HepG2 (cell line): ENCODE results near the gene TEDC1. TPM values are rescaled to one million over a fixed set of nuclear protein-coding genes. Genes with fewer than 3 reads are reported as not detected.

Source experiments
- HDAC1 ChIP-seq: sonication (generic); formaldehyde crosslinking; IDR thresholded peaks from 2 replicates; pipeline ENCODE4 v1.5.1; 2020; ENCODE audit warnings: mild to moderate bottlenecking, missing genetic modification reagents
- HMG20A ChIP-seq: IDR thresholded peaks from 2 replicates; pipeline ENCODE4 v1.6.1; 2016; ENCODE audit warnings: borderline replicate concordance
- MTF1 ChIP-seq: sonication (generic); formaldehyde crosslinking; IDR thresholded peaks from 2 replicates; pipeline ENCODE4 v1.5.0; 2020; ENCODE audit warnings: missing genetic modification reagents
- NR1H2 ChIP-seq: sonication (generic); formaldehyde crosslinking; IDR thresholded peaks from 2 replicates; pipeline ENCODE4 v1.8.1; 2022; ENCODE audit warnings: low read depth, missing genetic modification reagents, borderline replicate concordance
- RNF2 ChIP-seq: fragments of 450-650 bp; conservative IDR thresholded peaks from 2 replicates; pipeline ENCODE4 v1.6.1; 2016; ENCODE audit warnings: low read depth
- SRY ChIP-seq: sonication (generic); formaldehyde crosslinking; IDR thresholded peaks from 2 replicates; pipeline ENCODE4 v1.8.0; 2022; ENCODE audit warnings: mild to moderate bottlenecking, missing genetic modification reagents
- TRIM24 ChIP-seq: sonication (generic); formaldehyde crosslinking; IDR thresholded peaks from 2 replicates; pipeline ENCODE4 v1.8.0; 2022; ENCODE audit warnings: mild to moderate bottlenecking, missing genetic modification reagents
- U2AF1 ChIP-seq: fragments of 200-400 bp; formaldehyde crosslinking; optimal IDR thresholded peaks from 2 replicates; pipeline ENCODE3; 2017; ENCODE audit warnings: mild to moderate bottlenecking, low read depth, low read length
- WIZ ChIP-seq: sonication (generic); formaldehyde crosslinking; IDR thresholded peaks from 2 replicates; pipeline ENCODE4 v1.5.1; 2020; ENCODE audit warnings: mild to moderate bottlenecking, missing genetic modification reagents
- ZNF234 ChIP-seq: sonication (generic); formaldehyde crosslinking; conservative IDR thresholded peaks from 2 replicates; pipeline ENCODE4 v1.5.1; 2020; ENCODE audit warnings: mild to moderate bottlenecking, missing genetic modification reagents
- ZNF350 ChIP-seq: sonication (generic); formaldehyde crosslinking; IDR thresholded peaks from 2 replicates; pipeline ENCODE4 v1.4.0; 2020; ENCODE audit warnings: mild to moderate bottlenecking, low read depth, missing genetic modification reagents, borderline replicate concordance
- ZNF451 ChIP-seq: sonication (generic); formaldehyde crosslinking; IDR thresholded peaks from 2 replicates; pipeline ENCODE4 v1.5.0; 2020; ENCODE audit warnings: mild to moderate bottlenecking, missing genetic modification reagents
- ZNF546 ChIP-seq: sonication (generic); formaldehyde crosslinking; conservative IDR thresholded peaks from 2 replicates; pipeline ENCODE4 v1.8.1; 2023; ENCODE audit warnings: mild to moderate bottlenecking, missing genetic modification reagents
- ZNF616 ChIP-seq: sonication (generic); formaldehyde crosslinking; IDR thresholded peaks from 2 replicates; pipeline ENCODE4 v1.5.0; 2020; ENCODE audit warnings: low read depth, mild to moderate bottlenecking, missing genetic modification reagents
- ZSCAN9 ChIP-seq: IDR thresholded peaks from 2 replicates; pipeline ENCODE4 v1.6.1; 2016; ENCODE audit warnings: borderline replicate concordance
- polyA plus RNA-seq, 8 experiments: library from polyadenylated mRNA; depleted of rRNA in 3 of 8; stranded (reverse) in 7 of 8; unstranded in 1 of 8; fragments of >200 nt; fragmentation: Illumina TruSeq in 4 of 8; extraction: Trizol in 4 of 8; gene quantifications; 2 replicates each; pipeline versions ENCODE4 v1.2.1 to v1.2.3, GENCODE V29; 2011 to 2016; ENCODE audit warnings: low read depth in 4 of 8, missing spikeins in 1 of 8, mixed read lengths in 1 of 8; ENCODE audit not compliant: insufficient read depth in 1 of 8
- total RNA-seq, 5 experiments: library from RNA; depleted of rRNA; stranded (reverse); fragments of >200 nt; fragmentation: Illumina TruSeq; extraction: Trizol; gene quantifications; 2 replicates each; pipeline ENCODE4 v1.2.3, GENCODE V29; 2016; ENCODE audit warnings: low read depth in 1 of 5
- TF ChIP-seq, protein P1 (sequence below): sonication (generic); formaldehyde crosslinking; IDR thresholded peaks from 2 replicates; pipeline ENCODE4 v1.8.0; 2022; ENCODE audit warnings: missing genetic modification reagents, low read depth, mild to moderate bottlenecking, borderline replicate concordance
- TF ChIP-seq, protein P2 (sequence below): sonication (generic); formaldehyde crosslinking; IDR thresholded peaks from 2 replicates; pipeline ENCODE4 v1.8.1; 2022; ENCODE audit warnings: low read depth, mild to moderate bottlenecking, missing genetic modification reagents
- TF ChIP-seq, protein P3 (sequence below): sonication (generic); formaldehyde crosslinking; IDR thresholded peaks from 2 replicates; pipeline ENCODE4 v1.5.0; 2020; ENCODE audit warnings: mild to moderate bottlenecking, missing genetic modification reagents, borderline replicate concordance
- TF ChIP-seq, protein P4 (sequence below): sonication (generic); formaldehyde crosslinking; IDR thresholded peaks from 2 replicates; pipeline ENCODE4 v1.5.0; 2020; ENCODE audit warnings: missing genetic modification reagents

The TEDC1 gene
- total and polyA plus RNA-seq, 2 of the 13 experiments (the other 11 are each of a cell fraction or from before 2014, with no cell fraction given): 5.7 to 27.4 TPM

DNA sequence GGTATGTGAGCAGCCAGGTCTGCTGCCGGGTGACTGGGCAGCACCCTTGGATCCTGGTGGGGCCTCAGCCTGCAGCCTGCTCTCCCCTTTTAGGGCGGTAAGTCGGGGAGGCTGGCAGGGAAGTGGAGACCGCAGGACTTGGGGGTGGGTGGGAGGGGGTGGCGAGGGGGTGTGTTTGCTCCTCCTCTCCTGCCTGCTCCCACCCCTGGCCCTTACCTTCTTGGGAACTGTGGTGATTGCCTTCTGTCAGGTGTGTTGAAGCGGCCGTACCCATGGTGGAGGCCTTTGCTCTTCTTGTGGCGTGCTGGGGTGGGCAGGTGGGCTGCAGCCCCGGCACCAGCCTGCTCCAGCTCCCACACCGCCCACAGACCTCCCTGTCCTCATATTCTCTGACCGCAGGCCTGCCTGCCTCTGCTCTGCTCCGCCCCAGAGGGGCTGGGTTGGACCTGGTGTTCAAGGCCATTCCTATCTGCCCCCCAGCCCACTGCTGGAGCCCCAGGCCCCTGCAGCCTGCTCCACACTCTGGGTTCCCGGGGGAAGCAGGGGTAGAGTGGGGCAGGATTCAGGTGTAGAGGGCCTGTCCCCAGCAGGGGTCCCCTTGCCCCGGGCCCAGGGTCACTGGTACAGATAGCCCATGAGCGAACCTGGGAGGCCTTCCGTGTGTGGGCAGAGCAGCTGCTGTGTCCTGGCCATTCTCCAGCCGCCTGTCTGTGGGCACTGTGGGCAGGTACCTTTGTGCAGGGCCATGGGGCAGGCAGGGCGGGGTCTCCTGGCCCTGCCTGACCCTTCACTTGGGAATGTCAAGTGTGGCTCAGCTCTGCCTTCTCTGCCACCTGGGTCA, 5.2 kb downstream of the TEDC1 start (continued):
- TF ChIP-seq ZNF451 (peak; percentile 78; the same call in 1 of the 2 replicates), WIZ (CRISPR knock-in tag) (no peak), TRIM24 (CRISPR knock-in tag) (no peak), ZNF546 (CRISPR knock-in tag) (peak; percentile 88; the same call in 1 of the 2 replicates), ZNF616 (0 out of 2 replicates have a peak, but pooled peaks have one; percentile 27), ZSCAN9 (CRISPR knock-in tag) (peak; percentile 25; the same call in 1 of the 2 replicates), HMG20A (CRISPR knock-in tag) (peak; percentile 44; the same call in 1 of the 2 replicates), RNF2 (no peak), NR1H2 (CRISPR knock-in tag) (no peak), HDAC1 (CRISPR knock-in tag) (peak; percentile 81), SRY (0 out of 2 replicates have a peak, but pooled peaks have one; percentile 46), MTF1 (CRISPR knock-in tag) (no peak), ZNF234 (CRISPR knock-in tag) (no peak), U2AF1 (peak; percentile 40), ZNF350 (CRISPR knock-in tag) (peak; percentile 42; the same call in 1 of the 2 replicates)
- TF ChIP-seq, protein P1, sequence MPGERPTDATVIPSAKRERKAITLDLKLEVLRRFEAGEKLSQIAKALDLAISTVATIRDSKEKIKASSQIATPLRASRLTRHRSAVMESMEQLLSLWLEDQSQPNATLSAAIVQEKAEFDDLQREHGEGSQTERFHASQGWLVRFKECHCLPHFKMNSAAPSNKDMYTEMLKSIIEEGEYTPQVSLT (CRISPR knock-in tag): no peak
- TF ChIP-seq, protein P2, sequence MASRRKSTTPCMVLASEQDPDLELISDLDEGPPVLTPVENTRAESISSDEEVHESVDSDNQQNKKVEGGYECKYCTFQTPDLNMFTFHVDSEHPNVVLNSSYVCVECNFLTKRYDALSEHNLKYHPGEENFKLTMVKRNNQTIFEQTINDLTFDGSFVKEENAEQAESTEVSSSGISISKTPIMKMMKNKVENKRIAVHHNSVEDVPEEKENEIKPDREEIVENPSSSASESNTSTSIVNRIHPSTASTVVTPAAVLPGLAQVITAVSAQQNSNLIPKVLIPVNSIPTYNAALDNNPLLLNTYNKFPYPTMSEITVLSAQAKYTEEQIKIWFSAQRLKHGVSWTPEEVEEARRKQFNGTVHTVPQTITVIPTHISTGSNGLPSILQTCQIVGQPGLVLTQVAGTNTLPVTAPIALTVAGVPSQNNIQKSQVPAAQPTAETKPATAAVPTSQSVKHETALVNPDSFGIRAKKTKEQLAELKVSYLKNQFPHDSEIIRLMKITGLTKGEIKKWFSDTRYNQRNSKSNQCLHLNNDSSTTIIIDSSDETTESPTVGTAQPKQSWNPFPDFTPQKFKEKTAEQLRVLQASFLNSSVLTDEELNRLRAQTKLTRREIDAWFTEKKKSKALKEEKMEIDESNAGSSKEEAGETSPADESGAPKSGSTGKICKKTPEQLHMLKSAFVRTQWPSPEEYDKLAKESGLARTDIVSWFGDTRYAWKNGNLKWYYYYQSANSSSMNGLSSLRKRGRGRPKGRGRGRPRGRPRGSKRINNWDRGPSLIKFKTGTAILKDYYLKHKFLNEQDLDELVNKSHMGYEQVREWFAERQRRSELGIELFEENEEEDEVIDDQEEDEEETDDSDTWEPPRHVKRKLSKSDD (CRISPR knock-in tag): peak; percentile 44; the same call in 1 of the 2 replicates
- TF ChIP-seq, protein P3, sequence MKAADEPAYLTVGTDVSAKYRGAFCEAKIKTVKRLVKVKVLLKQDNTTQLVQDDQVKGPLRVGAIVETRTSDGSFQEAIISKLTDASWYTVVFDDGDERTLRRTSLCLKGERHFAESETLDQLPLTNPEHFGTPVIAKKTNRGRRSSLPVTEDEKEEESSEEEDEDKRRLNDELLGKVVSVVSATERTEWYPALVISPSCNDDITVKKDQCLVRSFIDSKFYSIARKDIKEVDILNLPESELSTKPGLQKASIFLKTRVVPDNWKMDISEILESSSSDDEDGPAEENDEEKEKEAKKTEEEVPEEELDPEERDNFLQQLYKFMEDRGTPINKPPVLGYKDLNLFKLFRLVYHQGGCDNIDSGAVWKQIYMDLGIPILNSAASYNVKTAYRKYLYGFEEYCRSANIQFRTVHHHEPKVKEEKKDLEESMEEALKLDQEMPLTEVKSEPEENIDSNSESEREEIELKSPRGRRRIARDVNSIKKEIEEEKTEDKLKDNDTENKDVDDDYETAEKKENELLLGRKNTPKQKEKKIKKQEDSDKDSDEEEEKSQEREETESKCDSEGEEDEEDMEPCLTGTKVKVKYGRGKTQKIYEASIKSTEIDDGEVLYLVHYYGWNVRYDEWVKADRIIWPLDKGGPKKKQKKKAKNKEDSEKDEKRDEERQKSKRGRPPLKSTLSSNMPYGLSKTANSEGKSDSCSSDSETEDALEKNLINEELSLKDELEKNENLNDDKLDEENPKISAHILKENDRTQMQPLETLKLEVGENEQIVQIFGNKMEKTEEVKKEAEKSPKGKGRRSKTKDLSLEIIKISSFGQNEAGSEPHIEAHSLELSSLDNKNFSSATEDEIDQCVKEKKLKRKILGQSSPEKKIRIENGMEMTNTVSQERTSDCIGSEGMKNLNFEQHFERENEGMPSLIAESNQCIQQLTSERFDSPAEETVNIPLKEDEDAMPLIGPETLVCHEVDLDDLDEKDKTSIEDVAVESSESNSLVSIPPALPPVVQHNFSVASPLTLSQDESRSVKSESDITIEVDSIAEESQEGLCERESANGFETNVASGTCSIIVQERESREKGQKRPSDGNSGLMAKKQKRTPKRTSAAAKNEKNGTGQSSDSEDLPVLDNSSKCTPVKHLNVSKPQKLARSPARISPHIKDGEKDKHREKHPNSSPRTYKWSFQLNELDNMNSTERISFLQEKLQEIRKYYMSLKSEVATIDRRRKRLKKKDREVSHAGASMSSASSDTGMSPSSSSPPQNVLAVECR (CRISPR knock-in tag): peak; percentile 72; the same call in 1 of the 2 replicates
- TF ChIP-seq, protein P4, sequence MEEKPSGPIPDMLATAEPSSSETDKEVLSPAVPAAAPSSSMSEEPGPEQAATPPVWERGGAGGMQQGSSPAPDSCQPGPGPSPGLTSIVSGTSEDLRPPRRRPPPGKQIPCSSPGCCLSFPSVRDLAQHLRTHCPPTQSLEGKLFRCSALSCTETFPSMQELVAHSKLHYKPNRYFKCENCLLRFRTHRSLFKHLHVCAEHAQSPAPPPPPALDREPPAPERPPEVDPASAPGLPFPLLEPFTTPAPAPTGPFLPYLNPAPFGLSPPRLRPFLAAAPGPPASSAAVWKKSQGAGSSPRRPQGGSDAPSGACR (CRISPR knock-in tag): peak; percentile 26
